CD4-positive, alpha-beta T cell treated with Interleukin-15 for 1 hour (primary cell): ENCODE data around the gene DKKL1.

Experiments
- DNase-seq: peaks from one replicate; pipeline ENCODE4 v3.0.0-alpha.2; 2020

Gene DKKL1

DNA sequence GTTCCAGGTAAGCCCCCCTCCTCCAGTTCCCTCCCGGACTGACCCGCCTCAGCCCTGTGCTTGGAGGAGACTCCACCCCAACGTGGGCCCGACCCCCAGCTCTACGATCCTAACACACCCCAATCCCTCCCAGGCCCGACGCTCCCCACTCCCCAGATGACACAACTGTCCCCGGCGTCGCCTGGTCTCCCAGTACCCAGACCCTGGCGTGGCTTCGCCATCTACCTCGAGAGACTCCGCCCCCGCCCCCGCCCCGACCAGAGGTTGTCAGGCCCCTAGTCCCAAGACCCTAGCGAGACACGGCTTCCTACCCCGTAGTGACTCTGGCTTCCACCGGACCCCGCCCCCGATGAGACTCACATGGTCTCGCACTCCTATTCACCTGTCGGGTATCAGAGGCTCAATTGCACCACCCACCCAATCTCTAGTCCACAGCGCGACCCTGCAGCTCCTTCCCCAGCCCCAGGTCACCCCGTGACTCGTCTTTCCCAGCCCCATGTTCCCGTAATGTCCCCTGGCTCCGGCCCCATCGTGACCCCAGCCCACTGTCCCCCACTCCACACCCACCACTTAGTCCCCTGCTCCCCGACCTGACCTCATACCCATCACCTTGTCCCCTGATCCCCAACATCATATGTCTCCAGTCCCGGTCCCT, 25.5 kb upstream of the DKKL1 start:
- DNase-seq, result no peak

DNA sequence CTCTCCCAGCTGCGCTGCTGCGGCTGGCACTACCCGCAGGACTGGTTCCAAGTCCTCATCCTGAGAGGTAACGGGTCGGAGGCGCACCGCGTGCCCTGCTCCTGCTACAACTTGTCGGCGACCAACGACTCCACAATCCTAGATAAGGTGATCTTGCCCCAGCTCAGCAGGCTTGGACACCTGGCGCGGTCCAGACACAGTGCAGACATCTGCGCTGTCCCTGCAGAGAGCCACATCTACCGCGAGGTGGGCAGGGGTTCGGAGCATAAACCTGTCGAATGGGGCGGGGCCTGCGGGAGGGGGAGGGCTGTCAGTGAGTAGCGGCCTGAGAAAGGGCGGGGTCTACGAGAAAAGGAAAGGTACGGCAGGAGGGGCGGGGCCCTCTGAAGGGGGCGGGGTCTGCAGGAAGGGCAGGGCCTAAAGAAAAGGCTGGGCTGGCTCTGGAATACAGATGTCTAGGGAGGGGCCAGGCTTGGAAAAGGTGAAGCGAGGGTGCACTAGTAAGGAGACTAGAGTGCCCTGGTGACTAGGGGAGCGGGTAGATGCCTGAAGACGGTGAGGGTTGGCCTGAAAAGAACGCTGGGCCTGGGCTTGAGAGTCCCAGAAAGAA, 24.9 kb upstream of the DKKL1 start:
- DNase-seq, result no peak

DNA sequence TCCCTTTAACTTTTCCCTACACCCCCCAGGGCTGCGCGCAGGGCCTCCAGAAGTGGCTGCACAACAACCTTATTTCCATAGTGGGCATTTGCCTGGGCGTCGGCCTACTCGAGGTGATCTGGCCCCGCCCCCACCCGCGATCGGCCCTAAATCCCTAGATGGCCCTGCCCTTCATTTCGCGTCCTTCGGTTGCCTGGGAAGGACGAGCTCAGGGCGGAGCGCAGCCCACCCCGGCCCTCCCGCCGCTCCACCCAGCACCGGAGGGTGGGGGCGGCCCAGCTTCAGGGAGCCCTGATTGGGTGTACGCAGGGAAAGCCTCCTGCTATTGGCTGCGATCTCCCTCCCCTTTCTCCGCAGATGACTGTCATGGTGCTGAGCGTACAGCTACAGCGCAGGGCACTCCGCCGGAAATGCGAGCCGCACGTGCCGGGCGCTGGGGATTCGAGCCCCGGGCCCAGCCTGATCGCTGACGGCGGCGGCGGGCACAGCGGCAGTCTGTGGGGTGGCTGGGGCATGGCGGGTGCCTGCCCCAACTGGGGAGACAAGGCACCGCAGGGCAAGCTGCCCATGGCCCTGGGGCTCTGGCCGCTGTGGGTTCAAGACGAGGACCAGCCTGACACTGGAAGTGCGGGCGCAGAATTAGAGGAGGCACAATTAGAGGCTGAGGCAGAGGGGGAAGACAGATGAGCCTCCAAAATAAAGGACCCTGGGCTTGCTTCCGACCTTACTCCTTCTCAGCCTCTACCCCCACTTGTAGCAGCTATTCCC, 24.2 kb upstream of the DKKL1 start:
- DNase-seq, result no peak

DNA sequence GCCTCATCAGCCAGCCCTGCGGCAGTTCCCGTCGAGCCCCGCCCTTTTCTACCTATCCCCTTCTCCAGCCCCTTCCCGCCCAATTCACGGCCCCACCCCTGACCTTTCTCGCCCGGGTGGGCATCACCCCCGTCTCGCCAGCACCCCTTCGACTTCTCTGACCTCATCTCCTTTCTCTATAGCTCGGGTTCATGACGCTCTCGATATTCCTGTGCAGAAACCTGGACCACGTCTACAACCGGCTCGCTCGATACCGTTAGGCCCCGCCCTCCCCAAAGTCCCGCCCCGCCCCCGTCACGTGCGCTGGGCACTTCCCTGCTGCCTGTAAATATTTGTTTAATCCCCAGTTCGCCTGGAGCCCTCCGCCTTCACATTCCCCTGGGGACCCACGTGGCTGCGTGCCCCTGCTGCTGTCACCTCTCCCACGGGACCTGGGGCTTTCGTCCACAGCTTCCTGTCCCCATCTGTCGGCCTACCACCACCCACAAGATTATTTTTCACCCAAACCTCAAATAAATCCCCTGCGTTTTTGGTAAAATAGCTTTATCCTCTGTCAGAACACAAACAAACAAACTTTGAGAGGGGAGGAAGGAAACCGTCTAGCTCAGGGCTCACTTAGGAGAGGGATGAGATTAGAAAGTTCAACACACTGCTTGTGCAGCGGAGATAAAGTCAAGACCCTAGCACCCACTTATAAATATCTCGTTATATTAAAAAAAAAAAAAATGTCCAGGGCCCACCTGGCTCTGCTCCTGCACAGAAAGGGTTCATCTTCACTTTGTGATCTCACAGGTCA, 23.4 kb upstream of the DKKL1 start:
- peak; percentile 93 for DNase-seq

DNA sequence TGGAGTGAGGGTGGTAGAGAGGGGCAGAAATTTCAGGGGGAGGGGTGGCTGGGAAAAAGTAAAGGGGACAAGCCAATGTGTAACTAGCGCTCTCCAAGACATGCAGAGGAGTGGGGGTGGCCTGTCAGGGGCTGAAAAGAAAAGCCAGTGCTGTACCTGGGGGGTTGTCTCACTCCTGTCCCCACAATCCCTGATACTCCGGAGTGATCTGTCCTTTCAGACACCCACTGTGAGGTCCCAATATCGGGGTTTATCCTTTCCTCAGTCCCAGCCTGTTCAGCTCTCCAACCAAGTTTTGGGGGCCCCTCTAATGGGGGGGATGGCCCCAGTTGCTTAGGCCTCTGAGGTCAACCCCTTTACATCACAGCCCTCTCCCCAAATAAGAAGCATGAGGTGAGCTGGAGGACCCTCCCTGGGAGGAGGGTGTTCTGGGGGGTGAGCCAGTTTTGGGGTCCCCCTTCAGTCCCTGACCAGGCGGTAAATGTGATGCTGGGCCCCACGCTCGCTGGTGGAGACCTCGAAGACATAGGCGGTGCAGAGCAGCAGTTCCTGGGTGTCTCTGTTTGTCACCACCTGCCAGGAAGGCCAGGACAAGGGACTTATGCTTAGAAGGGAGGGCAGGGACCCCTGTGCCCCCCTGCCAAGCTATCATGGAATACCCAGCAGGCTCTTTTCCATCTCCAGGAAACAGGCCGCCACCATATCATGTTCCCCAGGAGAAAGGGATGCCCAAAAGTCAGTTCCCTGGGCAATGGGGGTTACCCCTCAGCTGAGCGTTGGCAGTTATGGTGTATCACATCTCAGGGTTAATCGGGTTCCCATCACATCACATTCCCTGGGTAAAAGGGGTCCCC, 22.6 kb upstream of the DKKL1 start:
- DNase-seq, result no peak

DNA sequence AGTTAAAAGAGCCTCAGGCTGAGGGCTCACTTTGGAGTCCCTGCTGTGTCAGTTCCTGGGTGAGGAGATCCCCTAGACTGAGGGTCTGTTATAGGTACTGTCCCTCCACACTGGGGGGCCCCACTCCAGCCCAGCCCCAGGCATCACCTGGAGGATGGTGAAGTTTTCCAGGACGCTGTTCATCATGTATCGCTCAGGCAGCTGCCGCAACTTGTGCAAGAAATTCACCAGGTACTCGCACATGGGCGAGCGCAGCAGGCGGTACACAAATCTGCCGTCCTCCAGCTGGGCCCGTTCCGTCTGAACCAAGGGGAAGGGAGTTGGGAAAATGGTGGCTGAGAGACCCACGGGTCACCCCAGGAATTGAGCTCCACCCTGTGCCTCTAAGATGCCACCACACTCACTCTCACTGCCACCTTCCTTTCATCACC, 21.4 kb upstream of the DKKL1 start:
- no peak for DNase-seq

DNA sequence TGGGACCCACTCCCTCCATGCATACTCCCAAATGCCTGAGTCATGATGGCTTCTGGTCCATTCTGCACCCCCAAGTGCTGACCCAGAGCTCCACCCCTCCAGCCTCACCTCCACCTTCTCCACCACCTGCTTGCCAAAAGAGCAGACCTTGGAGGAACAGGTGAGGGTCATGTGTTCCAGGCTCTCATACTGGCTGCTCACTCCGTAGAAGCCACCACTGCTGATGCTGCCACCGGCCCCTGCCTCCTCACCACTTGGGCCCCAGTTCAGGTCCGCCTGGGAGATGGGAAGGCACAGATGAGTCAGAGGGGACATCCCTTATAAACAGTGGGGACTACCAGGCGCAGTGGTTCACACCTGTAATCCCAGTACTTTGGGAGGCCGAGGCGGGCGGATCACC, 20.6 kb upstream of the DKKL1 start:
- DNase-seq, result no peak

DNA sequence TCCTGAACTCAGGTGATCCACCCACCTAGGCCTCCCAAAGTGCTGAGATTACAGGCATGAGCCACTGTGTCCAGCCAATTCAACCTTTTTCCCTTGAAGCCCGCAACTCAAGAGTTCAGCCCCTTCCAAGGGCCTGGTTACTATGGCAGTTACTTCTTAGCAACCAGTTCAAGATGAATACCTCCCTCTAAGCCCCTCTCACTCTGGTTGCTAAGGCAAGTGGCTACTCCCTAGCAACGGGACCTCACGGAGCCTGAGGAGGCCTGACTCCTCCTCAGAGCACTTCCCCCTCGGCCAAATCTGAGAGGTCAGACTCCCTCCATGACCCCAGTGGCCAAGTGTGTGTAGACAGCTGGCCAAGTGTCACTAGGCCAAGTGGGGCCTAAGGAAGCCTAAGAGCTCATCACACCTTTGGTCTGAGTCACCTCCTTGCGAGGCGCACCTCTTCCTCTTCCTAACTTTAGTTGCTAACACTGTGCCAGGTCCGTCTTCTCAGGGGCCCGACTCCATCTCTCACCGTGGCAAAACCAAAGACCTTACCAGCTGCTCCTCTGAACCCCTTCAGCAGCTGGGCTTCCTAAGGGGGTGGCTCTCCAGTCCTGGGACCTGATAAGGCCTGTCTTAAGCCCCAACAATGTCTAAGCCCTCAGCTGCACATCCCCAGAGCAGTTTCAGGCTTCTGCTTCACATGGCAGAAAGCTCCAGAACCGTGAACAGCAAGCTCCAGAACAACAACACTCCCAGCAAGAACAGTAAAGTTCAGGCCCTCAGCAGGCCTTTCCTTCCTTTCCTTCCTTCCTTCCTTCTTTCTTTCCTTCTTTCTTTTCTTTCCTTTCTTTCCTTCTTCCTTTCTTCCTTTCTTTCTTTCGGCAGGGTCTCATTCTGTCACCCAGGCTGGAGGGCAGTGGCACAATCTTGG, 18.9 kb upstream of the DKKL1 start:
- no peak for DNase-seq

DNA sequence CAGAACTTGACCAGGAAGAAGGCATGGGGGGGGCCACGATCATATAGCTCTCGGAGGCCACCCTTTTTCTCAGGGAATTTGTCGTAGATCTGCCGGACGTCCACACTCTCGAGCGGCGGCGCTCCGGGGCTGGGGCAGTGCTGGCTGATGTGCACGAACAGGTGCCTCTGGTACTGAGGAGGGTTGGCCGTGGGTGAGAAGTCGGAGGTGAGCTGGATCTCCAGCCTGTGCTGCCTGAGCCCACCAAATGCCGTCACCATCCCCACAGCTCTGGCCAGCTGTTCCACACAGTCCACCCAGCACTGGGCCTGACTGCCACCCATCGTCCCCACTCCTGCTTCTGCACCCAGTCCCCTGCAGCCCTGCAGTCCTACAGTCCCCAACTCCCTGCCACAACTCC, 16.5 kb upstream of the DKKL1 start:
- DNase-seq, result no peak

DNA sequence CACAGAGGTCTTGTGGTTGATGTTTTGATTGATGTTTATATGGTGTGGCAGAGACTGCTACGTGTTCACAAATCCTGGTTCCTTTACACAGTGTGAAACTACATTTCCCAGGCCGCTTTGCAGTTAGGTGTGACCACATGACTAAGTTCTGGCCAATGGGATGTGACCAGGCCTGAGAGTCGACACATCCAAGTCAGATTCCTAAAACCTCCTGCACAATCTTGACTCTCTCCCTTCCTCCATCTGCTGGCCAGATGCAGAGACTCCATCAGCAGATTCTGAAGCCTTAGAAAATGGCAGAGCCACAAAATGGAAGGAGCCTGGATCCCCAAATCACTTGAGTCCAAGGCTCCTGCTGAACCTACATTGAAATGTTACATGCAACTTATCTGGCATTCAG, 15.8 kb upstream of the DKKL1 start:
- DNase-seq, result no peak

DNA sequence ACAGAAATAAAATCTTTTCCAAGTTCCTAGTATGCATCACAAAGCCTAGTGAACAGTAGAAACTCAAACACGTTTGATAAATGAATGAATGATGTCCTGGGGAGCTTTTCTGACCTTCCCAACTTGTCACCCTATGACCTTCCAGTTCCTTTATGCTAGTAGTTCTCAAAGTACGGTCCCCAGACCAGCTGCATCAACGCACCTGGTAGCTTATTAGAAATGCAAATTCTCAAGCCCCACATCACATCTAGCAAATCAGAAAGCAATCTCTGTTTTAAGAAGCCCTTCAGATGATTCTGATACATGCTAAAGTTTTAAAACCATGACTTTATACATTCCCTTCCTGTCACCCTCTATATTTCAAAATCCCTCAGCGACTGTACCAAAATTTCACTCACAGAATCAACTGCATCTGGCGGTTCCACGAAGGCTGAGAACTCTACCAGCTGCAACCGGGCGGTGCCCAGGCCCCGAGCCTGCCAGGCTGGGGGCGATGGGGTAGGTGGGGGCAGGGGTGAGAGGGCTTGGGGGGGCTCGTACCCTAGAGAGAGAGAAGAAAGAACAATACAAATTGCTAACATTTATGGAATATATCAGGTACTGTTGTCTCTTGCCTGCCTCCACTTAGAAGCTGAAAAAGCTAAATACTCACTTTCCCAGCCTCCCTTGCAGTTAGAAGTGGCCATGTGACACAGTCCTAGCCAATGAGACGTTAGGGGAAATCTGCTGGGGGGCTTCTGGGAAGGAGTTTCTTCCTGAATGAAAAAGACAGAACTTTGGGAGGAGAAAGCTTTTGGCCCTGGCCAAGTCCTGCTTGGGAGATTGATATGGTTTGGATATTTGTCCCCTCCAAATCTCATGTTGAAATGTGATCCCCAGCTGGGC, 15.1 kb upstream of the DKKL1 start:
- no peak for DNase-seq

DNA sequence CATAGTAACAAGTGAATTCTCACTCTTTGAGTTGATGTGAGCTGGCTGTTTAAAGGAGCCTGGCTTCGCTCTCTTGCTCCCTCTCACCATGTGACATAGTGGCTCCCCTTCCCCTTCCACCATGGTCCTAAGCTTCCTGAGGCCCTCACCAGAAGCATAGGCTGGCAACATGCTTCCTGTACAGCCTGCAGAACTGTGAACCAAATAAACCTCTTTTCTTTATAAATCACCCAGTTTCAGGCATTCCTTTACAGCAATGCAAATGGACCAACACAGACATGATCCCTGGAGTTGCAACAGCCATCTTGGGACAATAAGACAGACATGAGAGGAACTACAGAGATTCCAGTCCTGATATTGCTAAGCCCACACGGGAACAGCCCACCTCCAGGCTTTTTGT, 14.1 kb upstream of the DKKL1 start:
- no peak for DNase-seq

DNA sequence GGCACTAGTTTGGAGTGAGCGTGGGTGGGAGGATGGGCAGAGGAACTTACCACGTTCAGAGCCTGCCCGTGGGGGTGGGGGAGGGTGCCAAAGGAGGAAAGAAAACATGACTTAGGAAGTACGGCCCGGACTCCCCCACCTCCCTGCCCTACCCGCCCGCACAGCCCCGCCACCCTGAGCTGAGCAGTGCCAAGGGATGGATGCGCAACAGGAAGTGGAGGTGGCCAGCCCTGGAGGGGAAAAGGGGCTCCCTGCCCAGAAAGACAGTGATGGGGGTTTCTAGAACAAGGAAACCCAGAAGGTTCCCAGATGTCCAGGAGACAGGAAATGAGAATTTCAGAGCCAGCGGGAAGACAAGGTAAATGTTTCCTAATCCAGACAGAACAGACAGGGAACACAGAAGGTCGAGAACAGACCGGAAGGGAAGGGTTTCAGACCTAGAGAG, 7.7 kb upstream of the DKKL1 start:
- no peak for DNase-seq

DNA sequence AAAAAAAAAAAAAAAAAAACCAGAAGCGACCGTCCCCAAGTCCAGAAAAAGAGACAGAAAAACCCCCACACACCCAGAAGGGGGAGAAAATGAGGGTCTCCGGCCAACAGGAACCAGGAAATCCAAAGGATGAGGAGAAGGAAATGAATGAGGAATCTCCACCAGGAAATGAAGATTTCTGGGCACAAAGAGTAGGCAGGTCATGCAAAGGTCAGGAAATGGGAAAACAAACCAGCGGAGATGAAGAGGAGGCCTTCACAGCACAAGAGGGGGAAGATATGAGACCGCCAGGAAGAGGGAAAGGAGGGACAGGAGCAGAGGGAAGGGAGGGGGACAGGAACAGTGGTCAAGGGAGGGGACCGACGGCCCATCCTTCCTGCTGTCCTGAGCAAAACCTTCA, 7.3 kb upstream of the DKKL1 start:
- no peak for DNase-seq

DNA sequence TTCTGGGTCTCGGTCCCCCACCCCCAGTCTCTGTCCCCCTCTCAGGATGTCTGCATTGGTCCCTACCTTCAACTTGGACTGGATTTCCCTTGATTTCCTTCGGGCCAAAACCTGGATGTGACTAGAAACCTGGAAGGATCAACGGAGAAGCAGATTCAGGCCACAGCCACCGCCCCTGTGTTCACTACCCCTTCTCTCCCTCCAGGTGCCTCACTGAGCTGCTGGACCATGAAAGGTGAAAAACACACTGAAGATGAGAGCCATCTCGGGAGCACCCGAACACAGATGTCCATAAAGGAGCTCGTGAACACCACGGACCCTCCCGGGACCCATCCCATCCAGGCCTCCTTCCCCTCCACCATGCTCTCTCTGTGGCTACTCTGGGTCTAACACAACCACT, 6.5 kb upstream of the DKKL1 start:
- DNase-seq, result no peak

DNA sequence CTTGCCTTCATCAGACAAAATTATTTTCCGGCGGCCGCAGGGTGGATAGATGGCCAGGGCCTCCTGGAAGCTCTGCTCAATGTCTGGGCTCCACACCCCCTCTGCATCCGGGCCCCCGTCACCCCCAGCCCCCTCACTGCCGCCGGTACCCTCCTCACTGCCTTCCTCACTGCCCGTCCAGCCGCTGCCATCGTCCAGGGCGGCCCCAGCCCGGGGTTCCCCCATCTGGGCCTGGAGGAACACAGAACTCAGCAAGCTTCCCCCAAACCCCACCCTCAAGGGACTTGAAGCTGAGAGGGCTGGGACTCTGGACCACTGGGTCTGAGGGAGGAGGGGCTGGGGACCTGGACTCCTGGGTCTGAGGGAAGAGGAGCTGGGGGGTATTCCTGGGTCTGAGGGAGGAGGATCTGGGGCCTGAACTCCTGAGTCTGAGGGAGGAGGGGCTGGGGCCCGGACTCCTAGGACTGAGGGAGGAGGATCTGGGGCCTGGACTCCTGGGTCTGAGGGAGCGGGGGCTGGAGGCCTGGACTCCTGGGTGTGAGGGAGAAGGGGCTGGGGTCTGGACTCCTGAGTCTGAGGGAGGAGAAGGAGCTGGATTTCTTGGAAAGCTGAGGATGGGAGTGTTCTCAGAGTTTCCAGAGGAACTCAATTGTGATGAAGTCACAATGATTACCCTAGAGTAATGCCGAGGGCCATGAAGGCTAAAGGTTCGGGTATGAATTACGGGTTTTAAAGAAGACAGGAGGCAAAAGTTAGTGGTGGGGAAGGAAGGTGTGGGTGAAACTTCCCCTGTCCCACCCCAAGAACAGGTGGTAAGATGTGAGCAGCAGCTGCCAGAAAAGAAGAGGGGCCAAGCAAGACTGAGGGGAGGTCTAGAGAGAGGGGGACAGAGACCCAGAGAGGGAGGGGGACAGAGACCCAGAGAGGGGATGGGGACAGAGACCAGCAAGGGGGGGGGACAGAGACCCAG, 3.5 kb upstream of the DKKL1 start:
- no peak for DNase-seq

DNA sequence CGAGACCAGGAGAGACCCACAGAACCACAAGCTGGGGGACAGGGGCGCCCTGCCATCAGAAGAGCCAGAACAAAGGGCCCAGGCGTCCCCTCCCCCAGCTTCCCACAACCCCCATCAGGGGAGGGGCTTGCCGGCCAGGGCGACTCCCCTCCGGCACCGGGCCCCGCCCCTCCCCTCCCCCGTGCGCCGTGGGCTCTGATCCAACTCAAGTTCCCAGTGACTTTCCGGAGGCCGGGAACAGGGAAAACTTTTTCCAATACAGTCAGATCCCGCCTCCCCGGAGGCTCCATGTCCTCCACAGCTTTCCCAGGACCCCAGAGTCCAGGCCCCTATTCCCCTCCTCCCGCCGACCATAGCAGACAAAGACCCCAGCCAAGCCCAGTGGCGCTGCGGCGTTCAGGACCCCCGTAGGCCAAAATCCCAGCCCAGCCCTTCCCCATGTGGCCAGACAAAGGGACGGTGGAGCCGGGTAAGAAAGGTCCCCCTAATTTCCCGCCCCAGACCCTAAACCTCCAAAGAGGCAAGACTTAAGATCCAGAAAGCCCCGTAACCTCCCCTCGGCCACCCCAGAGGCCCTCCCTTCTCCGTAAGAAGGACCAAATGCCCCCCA, 2.1 kb upstream of the DKKL1 start:
- DNase-seq, result no peak
